T-helper 2 cell treated with Interferon-gamma antibody and Interleukin-4, amounts not matched to agents 5 μg/mL and 100 μg/mL, for 36 hours (primary cell): ENCODE results near the gene PLA2G4B.
A peak's percentile ranks its signal among the peaks of the same experiment; 100 is the strongest.

Source experiments
- DNase-seq: peaks from one replicate; pipeline ENCODE4 v3.0.0; 2021; ENCODE audit warnings: low spot score
- H3K27ac Mint-ChIP-seq: one replicate; pipeline ENCODE4 v1.8.0; 2021; ENCODE audit warnings: mild to moderate bottlenecking, mixed read lengths
- H3K27me3 Mint-ChIP-seq: one replicate; pipeline ENCODE4 v1.8.0; 2021; ENCODE audit warnings: low read depth, mixed read lengths
- H3K36me3 Mint-ChIP-seq: one replicate; pipeline ENCODE4 v1.8.0; 2021; ENCODE audit warnings: low read depth, mixed read lengths
- H3K4me1 Mint-ChIP-seq: one replicate; pipeline ENCODE4 v1.8.0; 2021; ENCODE audit warnings: low read depth, mixed read lengths
- H3K4me3 Mint-ChIP-seq: one replicate; pipeline ENCODE4 v1.8.0; 2022; ENCODE audit warnings: mild to moderate bottlenecking, moderate library complexity, mixed read lengths
- H3K9me3 Mint-ChIP-seq: one replicate; pipeline ENCODE4 v1.8.0; 2021; ENCODE audit warnings: mixed read lengths

Gene PLA2G4B

DNA sequence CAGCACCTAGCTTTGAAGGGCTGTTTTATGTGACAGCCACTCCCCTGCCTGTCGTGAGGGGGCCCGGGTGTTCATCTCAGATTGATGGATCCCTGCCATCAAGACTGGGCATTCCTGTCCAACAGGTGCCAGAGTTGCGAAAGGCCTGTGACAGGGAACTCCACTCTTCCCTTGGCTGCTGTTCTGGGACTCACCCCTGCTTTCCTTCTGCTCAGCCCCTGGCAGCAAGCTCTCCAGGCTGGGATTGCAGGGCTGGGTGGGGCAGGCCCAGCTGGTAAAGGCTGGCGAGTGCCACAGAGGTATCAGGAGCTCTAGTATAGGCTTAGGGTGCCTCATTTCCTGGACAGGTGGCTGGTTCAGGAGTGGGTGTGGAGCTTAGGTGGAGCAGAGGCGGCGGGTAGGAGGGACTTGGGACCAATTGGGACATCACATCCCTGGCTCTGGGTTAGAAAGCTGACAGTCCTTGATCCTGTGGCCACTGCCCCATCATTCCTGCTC is at the start of gene PLA2G4B:
TSS of gene PLA2G4B (plus strand) at position 448 of the 498 bp plus-strand sequence. CDS start 67 bp downstream, outside the sequence.
- no peak for DNase-seq
- H3K27ac Mint-ChIP-seq = no peak within 1 kb of the TSS
- no peak within 1 kb of the TSS for H3K4me3 Mint-ChIP-seq
- H3K36me3 Mint-ChIP-seq = peaks cover 8% of the 10 kb centered on the region
- no peaks in the 10 kb centered on the region for H3K4me1 Mint-ChIP-seq
- H3K27me3 Mint-ChIP-seq = no peaks in the 10 kb centered on the region
- H3K9me3 Mint-ChIP-seq = no peaks in the 10 kb centered on the region

- H3K4me3 Mint-ChIP-seq = peak overlapping the region; percentile 16
- no peaks in the 10 kb centered on the region for H3K27me3 Mint-ChIP-seq
- H3K27ac Mint-ChIP-seq = no peak overlapping the region
- H3K9me3 Mint-ChIP-seq = no peaks in the 10 kb centered on the region
- H3K4me1 Mint-ChIP-seq = peaks cover 47% of the 10 kb centered on the region
- peaks cover 2% of the 10 kb centered on the region for H3K36me3 Mint-ChIP-seq
- DNase-seq = no peak
These were observed 49.4 kb upstream of the PLA2G4B start for GRCh38 chr15:41789236-41789635.

- no peak overlapping the region for H3K27ac Mint-ChIP-seq
- peak overlapping the region; percentile 16 for H3K4me3 Mint-ChIP-seq
These were observed 49.0 kb upstream of the PLA2G4B start for GRCh38 chr15:41789662-41790061.

GRCh38 chr15:41790169-41790568 is 48.5 kb upstream of the PLA2G4B start:
- Mint-ChIP-seq H3K27ac (no peak overlapping the region), H3K4me3 (peak overlapping the region; percentile 79), H3K4me1 (peaks cover 52% of the 10 kb centered on the region)

More at GRCh38 chr15:41789662-41790061, 49.0 kb upstream of the PLA2G4B start:
- peaks cover 2% of the 10 kb centered on the region for H3K36me3 Mint-ChIP-seq
- H3K27me3 Mint-ChIP-seq = no peaks in the 10 kb centered on the region
- H3K9me3 Mint-ChIP-seq = no peaks in the 10 kb centered on the region
- peaks cover 49% of the 10 kb centered on the region for H3K4me1 Mint-ChIP-seq
- DNase-seq = no peak

DNA sequence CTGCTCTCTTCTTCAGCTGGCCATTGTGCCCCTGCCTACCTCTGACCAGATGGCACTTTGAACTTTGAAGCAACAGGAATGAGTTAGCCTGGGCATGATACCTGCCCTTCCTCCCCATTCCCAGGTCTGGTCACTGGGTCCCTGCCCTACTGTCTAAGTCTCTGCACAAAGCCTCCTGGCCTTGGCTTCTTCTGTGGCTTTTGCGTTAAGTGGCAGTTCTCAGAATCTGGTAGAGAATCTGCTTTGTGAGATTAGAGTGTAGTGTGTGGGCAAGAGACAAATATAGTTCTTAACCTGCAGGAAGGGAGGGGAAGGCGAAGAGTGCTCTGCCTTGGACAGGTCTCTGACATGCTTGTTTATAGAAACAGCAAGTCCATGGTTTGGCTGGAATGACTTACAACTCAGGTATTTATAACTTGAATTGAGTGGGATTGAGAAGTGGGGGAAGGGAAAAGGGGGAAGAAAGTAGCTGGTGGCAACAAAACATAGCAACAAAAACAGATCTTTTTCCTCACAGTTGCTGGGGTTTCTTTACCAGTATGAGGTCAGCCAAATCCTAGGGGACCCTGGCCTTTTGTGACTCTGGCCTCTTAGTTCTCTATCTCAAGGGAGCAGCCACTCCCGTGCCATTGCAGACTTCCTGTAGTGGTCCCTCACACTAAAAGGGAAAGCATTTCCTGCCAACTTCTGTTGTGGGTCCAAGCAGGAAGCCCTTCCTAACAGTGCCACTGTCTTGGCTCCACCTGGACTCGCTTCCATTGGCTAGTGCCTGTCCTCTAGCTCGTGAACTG is 47.7 kb upstream of the PLA2G4B start:
- DNase-seq = no peak
- Mint-ChIP-seq H3K9me3 (no peaks in the 10 kb centered on the region), H3K36me3 (peaks cover 2% of the 10 kb centered on the region), H3K27ac (peak overlapping the region; percentile 82), H3K4me1 (peaks cover 55% of the 10 kb centered on the region), H3K27me3 (no peaks in the 10 kb centered on the region), H3K4me3 (peak overlapping the region; percentile 79)

More at GRCh38 chr15:41790169-41790568, 48.5 kb upstream of the PLA2G4B start:
- H3K9me3 Mint-ChIP-seq = no peaks in the 10 kb centered on the region
- DNase-seq = no peak
- H3K27me3 Mint-ChIP-seq = no peaks in the 10 kb centered on the region
- peaks cover 2% of the 10 kb centered on the region for H3K36me3 Mint-ChIP-seq

- H3K9me3 Mint-ChIP-seq = no peaks in the 10 kb centered on the region
- no peak for DNase-seq
- H3K27ac Mint-ChIP-seq = peak overlapping the region; percentile 82
- peaks cover 2% of the 10 kb centered on the region for H3K36me3 Mint-ChIP-seq
- H3K4me1 Mint-ChIP-seq = peaks cover 59% of the 10 kb centered on the region
- no peaks in the 10 kb centered on the region for H3K27me3 Mint-ChIP-seq
- H3K4me3 Mint-ChIP-seq = peak overlapping the region; percentile 79
These were observed 47.1 kb upstream of the PLA2G4B start for GRCh38 chr15:41791547-41791937.

- no peaks in the 10 kb centered on the region for H3K27me3 Mint-ChIP-seq
- DNase-seq = no peak
- peaks cover 61% of the 10 kb centered on the region for H3K4me1 Mint-ChIP-seq
- peaks cover 2% of the 10 kb centered on the region for H3K36me3 Mint-ChIP-seq
- peak overlapping the region; percentile 79 for H3K4me3 Mint-ChIP-seq
- H3K9me3 Mint-ChIP-seq = no peaks in the 10 kb centered on the region
- no peak overlapping the region for H3K27ac Mint-ChIP-seq
These were observed 46.5 kb upstream of the PLA2G4B start for GRCh38 chr15:41792000-41792637.

GRCh38 chr15:41794081-41794480 is 44.6 kb upstream of the PLA2G4B start:
- Mint-ChIP-seq H3K36me3 (peaks cover 2% of the 10 kb centered on the region), H3K4me1 (peaks cover 57% of the 10 kb centered on the region), H3K27ac (no peak overlapping the region), H3K9me3 (no peaks in the 10 kb centered on the region), H3K27me3 (no peaks in the 10 kb centered on the region), H3K4me3 (no peak overlapping the region)
- no peak for DNase-seq

- Mint-ChIP-seq H3K9me3 (no peaks in the 10 kb centered on the region), H3K27ac (no peak overlapping the region), H3K4me1 (peaks cover 36% of the 10 kb centered on the region), H3K36me3 (peaks cover 12% of the 10 kb centered on the region), H3K4me3 (no peak overlapping the region), H3K27me3 (no peaks in the 10 kb centered on the region)
- DNase-seq = no peak
These were observed 42.4 kb upstream of the PLA2G4B start for GRCh38 chr15:41795996-41796856.

DNA sequence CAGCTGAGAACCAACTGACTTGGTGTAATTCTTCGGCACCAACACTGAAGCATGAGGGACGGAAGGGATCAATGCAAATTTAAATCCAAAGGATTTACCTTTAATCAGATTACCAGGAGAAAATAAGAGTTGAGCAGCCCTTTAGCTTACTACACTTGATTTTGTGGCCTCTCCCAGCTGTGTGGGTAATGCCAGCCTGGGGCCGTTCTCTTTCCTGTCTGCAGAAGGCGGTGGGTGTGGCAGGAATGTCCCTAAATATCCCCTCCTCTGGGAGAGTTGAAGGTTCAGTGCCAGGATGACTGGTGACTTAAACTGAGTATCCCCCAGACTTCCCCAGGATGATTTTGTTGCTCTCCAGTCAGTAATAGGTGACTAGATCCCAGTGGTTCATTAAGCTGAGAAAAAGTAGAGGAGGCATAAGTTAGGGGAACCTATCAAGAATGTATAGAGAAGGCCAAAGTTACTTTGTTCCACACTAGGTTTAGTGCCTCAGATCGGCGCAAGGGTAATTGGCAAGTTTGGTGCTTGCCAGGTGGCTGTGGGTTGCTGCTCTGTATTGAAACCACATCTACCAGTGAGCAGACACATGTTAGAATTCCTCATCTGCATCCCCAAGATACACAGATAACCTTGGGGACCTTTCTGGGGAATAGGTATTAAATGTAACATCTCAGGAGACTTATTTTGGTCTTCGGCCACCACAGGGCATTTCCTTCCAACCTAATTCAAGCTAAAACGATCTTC is 41.3 kb upstream of the PLA2G4B start:
- no peak for DNase-seq
- Mint-ChIP-seq H3K4me1 (peaks cover 24% of the 10 kb centered on the region), H3K27ac (no peak overlapping the region)

DNA sequence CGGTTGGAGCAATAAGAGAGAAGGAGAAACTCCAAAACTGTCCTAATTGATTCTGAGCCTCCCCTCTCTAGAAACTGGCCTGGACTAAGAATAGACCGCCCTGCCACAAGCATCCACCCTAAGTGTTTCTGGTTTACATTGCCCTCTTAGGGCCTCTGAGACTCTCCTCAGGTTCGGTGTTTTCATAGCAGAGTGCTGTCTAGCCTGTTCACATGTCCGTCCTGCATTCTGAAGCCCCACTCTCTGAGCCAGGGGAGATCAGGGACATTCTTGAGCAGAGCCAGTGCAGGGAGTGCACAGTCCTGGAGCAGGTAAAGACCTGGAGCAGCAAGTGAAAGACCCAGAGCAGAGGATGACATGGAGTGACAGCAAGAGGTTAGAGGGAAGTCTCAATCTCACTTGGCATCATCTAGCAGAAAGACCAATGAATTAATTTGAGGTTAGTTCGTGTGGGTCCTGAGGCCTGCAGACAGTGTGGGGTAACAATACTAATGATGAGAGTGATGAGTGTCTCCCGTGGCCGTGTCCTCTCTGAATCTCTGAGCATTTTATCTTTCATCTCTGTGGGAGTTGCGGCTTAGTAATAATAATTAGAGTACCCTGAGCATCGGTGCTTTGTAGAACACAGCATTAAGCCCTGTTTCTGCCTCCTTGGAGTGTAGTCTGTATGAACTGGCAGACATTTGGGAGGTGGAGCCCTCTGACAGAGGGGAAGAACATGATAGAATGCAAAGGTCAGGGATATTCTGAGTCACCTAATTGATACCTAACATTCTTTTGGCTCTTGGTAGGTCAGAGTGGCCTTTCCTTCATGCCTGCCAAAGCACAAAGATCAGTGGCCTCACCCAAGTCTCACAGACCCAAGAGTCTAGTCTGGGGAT is 39.8 kb upstream of the PLA2G4B start:
- no peak overlapping the region for H3K4me3 Mint-ChIP-seq
- H3K36me3 Mint-ChIP-seq = peaks cover 14% of the 10 kb centered on the region
- no peaks in the 10 kb centered on the region for H3K27me3 Mint-ChIP-seq
- H3K9me3 Mint-ChIP-seq = no peaks in the 10 kb centered on the region
- DNase-seq = no peak
- H3K4me1 Mint-ChIP-seq = peaks cover 19% of the 10 kb centered on the region
- no peak overlapping the region for H3K27ac Mint-ChIP-seq

More for the DNA sequence above, 41.3 kb upstream of the PLA2G4B start:
- Mint-ChIP-seq H3K9me3 (no peaks in the 10 kb centered on the region), H3K4me3 (no peak overlapping the region), H3K36me3 (peaks cover 14% of the 10 kb centered on the region), H3K27me3 (no peaks in the 10 kb centered on the region)

DNA sequence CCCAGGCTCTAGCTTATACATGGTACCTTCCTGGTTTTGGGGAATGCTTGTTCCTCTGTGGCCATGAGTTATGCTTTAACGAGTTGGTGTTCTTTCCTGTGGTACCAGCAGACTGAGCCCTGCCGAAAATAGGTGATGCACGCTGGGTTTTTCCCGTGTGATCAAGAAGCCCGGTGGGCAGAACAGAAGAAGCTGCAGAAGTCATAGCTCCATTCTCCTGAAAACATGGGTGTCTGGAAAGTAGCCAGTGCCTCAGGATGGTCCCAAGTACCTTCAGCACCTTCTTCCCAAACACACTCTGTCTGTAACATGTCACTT is 39.2 kb upstream of the PLA2G4B start:
- DNase-seq = no peak
- Mint-ChIP-seq H3K27ac (no peak overlapping the region), H3K4me1 (peaks cover 23% of the 10 kb centered on the region), H3K27me3 (no peaks in the 10 kb centered on the region), H3K9me3 (no peaks in the 10 kb centered on the region), H3K4me3 (no peak overlapping the region), H3K36me3 (peaks cover 14% of the 10 kb centered on the region)
